Heart right ventricle (tissue), 16 donors: ENCODE data around the gene NUDT1. TPM values are rescaled to one million over a fixed set of nuclear protein-coding genes. Genes with fewer than 3 reads are reported as not detected.

Experiments
- ATAC-seq, 8 donors: fragments of 200-7000 bp; cut with Tn5 transposase; one replicate each; pipeline ENCODE4 v1.9.1; 2020; ENCODE audit warnings: mild to moderate bottlenecking in 8 of 8, moderate library complexity in 8 of 8, moderate number of reproducible peaks in 1 of 8
- DNase-seq, 2 donors: peaks; one replicate each; pipeline ENCODE4 v3.0.0-alpha.2; 2020
- H3K27ac ChIP-seq, 10 donors: fragments of 200-600 bp; sonication (generic) in 2 of 10; one replicate each; pipeline versions ENCODE4 v1.5.0 to v1.8.0; 2020 to 2022; ENCODE audit warnings: mild to moderate bottlenecking in 3 of 10
- H3K27me3 ChIP-seq, 7 donors: fragments of 200-600 bp; one replicate each; pipeline ENCODE4 v1.8.0; 2021 to 2022; ENCODE audit warnings: mild to moderate bottlenecking in 2 of 7
- H3K36me3 ChIP-seq, 9 donors: fragments of 200-600 bp; sonication (generic) in 1 of 9; one replicate each; pipeline versions ENCODE4 v1.5.0 to v1.8.0; 2020 to 2022; ENCODE audit warnings: mild to moderate bottlenecking in 2 of 9
- H3K4me1 ChIP-seq, 9 donors: fragments of 200-600 bp; sonication (generic) in 1 of 9; one replicate each; pipeline versions ENCODE4 v1.5.0 to v1.8.0; 2020 to 2022; ENCODE audit warnings: mild to moderate bottlenecking in 4 of 9
- H3K4me3 ChIP-seq, 10 donors: fragments of 200-600 bp; sonication (generic) in 2 of 10; one replicate each; pipeline versions ENCODE4 v1.5.0 to v1.8.0; 2020 to 2022; ENCODE audit warnings: mild to moderate bottlenecking in 7 of 10, moderate library complexity in 2 of 10
- H3K9me3 ChIP-seq, 11 donors: fragments of 200-600 bp in 10 of 11; sonication (generic) in 2 of 11; one replicate each; pipeline versions ENCODE4 v1.5.0 to v1.8.0; 2013 to 2022; ENCODE audit warnings: mild to moderate bottlenecking in 2 of 11, control low read depth in 1 of 11, moderate library complexity in 1 of 11
- CTCF ChIP-seq, 9 donors: fragments of 200-600 bp; sonication (generic) in 2 of 9; IDR thresholded peaks; one replicate each; pipeline versions ENCODE4 v1.5.0 to v1.8.0; 2021 to 2022; ENCODE audit warnings: antibody characterized with exemption in 9 of 9, mild to moderate bottlenecking in 5 of 9, moderate library complexity in 1 of 9
- WGBS, 2 donors: extraction: QIAGEN DNeasy Blood & Tissue Kit; methylation state at CpG; one replicate each; pipeline ENCODE4 v1.1.7; 2013; ENCODE audit warnings: inconsistent platforms in 1 of 2; 5-methylcytosine and 5-hydroxymethylcytosine counted together
- intact Hi-C, 10 donors: fragments of 100-400 bp; cut with DNase I; formaldehyde crosslinking; loops; one replicate each; pipeline versions ENCODE4 v1.11.1 to v1.14.2; 2022
- polyA plus RNA-seq, 2 donors: library from polyadenylated mRNA; stranded (reverse); fragments of 200-250 nt; gene quantifications; one replicate each; pipeline ENCODE4 v1.2.3, GENCODE V29; 2013
- total RNA-seq, 10 donors: library from RNA; stranded (reverse); fragmentation: NEBNext Ultra II Directional in 3 of 10; extraction: Animal tissue kit (Norgen Biotek cat#: 25700) in 3 of 10; gene quantifications; one replicate each; pipeline versions ENCODE4 v1.2.1 to v1.2.4, GENCODE V29; 2021 to 2023
- donor health status: Arrhythmogenic right ventricular cardiomyopathy.
- donor health status: ischemic (EF 13 %, LVEDD 7.1; RV severe dilation, severe dysfunction).
- donor health status: healthy with polysubstance abuse.
- donor health status: DM: no; HTN: yes; CAD: no.
- donor health status: DM: no; HTN: no; CAD: no.
- donor health status: ischemic (EF 25% LVEDD 6.9; RV normal size, moderate dysfunction).
- donor health status: ischemic (EF 25% LVEDD 5.7; RV mildly dilated, moderate dysfunction).
- donor health status: healthy.
- donor health status: DM: yes; HTN: yes; CAD: no.
- donor health status: Ischemic cardiomyopathy.
- donor health status: ischemic (EF 35%, LVEDD 5.7; RV mildly dilated, moderate dysfunction).
- donor health status: nonischemic (EF 11% LVEDD 7.7; RV severe dilation, severe dysfunction).
- donor health status: DM: yes; HTN: yes; CAD: no.
- donor health status: PGD.
- donor health status: ischemic (EF 29% LVEDD 5.4; RV normal size, mild dysfunction).
- donor health status: nonischemic (EF 23%, LVEDD 6.1; RV moderate dilation, normal function).

Gene NUDT1
- total and polyA plus RNA-seq, 12 donors, result 7.7 to 35.8 (median 12.8) TPM

GRCh38 chr7:2230882-2231281 is 11.1 kb upstream of the NUDT1 start:
- ATAC-seq, result no peak
- H3K27ac ChIP-seq, result no peak overlapping the region
- H3K27me3 ChIP-seq, result no peaks in the 10 kb centered on the region
- TF ChIP-seq CTCF (IDR thresholded peaks at IDR 0.05), result no peak
- H3K9me3 ChIP-seq, result no peaks in the 10 kb centered on the region
- DNase-seq, result no peak
- intact Hi-C loops, result loop anchor here in 1 of 10 donors (5.0 kb wide), 1 partner anchor 121 kb away; the partner anchor contains the start of gene EIF3B
- H3K36me3 ChIP-seq, result peaks cover 0 to 66% (median 0%) of the 10 kb centered on the region in 9 donors
- H3K4me1 ChIP-seq, result peaks cover 8 to 33% (median 27%) of the 10 kb centered on the region in 9 donors
- H3K4me3 ChIP-seq, result peak overlapping the region in 2 of 10 donors; percentile 89 to 100
- WGBS, 2 donors, result 91 to 94% methylated on average over 9 of the region's 9 CpGs

GRCh38 chr7:2231992-2232765 is 9.8 kb upstream of the NUDT1 start:
- ATAC-seq, result peak in 7 of 8 donors; percentile 2 to 69 (median 19)
- peak overlapping the region in 9 of 10 donors; percentile 30 to 88 (median 81) for H3K27ac ChIP-seq
- H3K4me1 ChIP-seq, result peaks cover 8 to 36% (median 27%) of the 10 kb centered on the region in 9 donors

GRCh38 chr7:2232766-2233520 is 9.1 kb upstream of the NUDT1 start, which contains the start of gene MAD1L1:
TSS of gene MAD1L1 (minus strand) at chr7:2232945. CDS start at chr7:2230133, 2,812 bp downstream.
- H3K27ac ChIP-seq, result peak within 1 kb of the TSS in 9 of 10 donors; percentile 30 to 88 (median 81)
- TF ChIP-seq CTCF (IDR thresholded peaks at IDR 0.05), result no peak
- ATAC-seq (peak; percentile 89 to 96 (median 94)), DNase-seq (peak; percentile 91 to 94)
- no peaks in the 10 kb centered on the region for H3K27me3 ChIP-seq
- H3K9me3 ChIP-seq, result no peaks in the 10 kb centered on the region
- peaks cover 8 to 43% (median 27%) of the 10 kb centered on the region in 9 donors for H3K4me1 ChIP-seq
- 0 to 1% methylated on average over 43 to 63 of the region's 63 CpGs for WGBS, 2 donors
- intact Hi-C loops, result loop anchor here in 1 of 10 donors (5.0 kb wide), 1 partner anchor 119 kb away; the partner anchor contains the start of gene EIF3B
- peaks cover 0 to 65% (median 7%) of the 10 kb centered on the region in 9 donors for H3K36me3 ChIP-seq
- peak within 1 kb of the TSS; percentile 75 to 100 (median 93) for H3K4me3 ChIP-seq

More at GRCh38 chr7:2231992-2232765, 9.8 kb upstream of the NUDT1 start:
- intact Hi-C loops, result loop anchor here in 1 of 10 donors (5.0 kb wide), 1 partner anchor 120 kb away; the partner anchor contains the start of gene EIF3B
- 2% methylated on average over 46 of the region's 46 CpGs for WGBS, 2 donors
- peak overlapping the region; percentile 75 to 100 (median 93) for H3K4me3 ChIP-seq
- H3K9me3 ChIP-seq, result no peaks in the 10 kb centered on the region
- no peak for DNase-seq
- H3K27me3 ChIP-seq, result no peaks in the 10 kb centered on the region
- no peak for TF ChIP-seq CTCF (IDR thresholded peaks at IDR 0.05)
- H3K36me3 ChIP-seq, result peaks cover 0 to 65% (median 5%) of the 10 kb centered on the region in 9 donors

- Histone ChIP-seq H3K4me3 (no peak overlapping the region), H3K9me3 (no peaks in the 10 kb centered on the region), H3K27ac (no peak overlapping the region), H3K4me1 (peaks cover 8 to 46% (median 27%) of the 10 kb centered on the region in 9 donors), H3K27me3 (no peaks in the 10 kb centered on the region), H3K36me3 (peaks cover 0 to 67% (median 7%) of the 10 kb centered on the region in 9 donors)
- WGBS, 2 donors, result 66 to 68% methylated on average over 3 of the region's 3 CpGs
- DNase-seq (no peak), ATAC-seq (no peak)
- intact Hi-C loops, result loop anchor here in 1 of 10 donors (5.0 kb wide), 1 partner anchor 118 kb away; the partner anchor contains the start of gene EIF3B
- TF ChIP-seq CTCF (IDR thresholded peaks at IDR 0.05), result no peak
Observed at GRCh38 chr7:2233926-2234325, 8.1 kb upstream of the NUDT1 start.
